ENCODE data around the gene NAALADL2.

- TF ChIP-seq CTCF (IDR thresholded peaks at IDR 0.05), result no peak
- TF ChIP-seq POLR2A (IDR thresholded peaks at IDR 0.05), result no peak
These were observed 620.0 kb downstream of the NAALADL2 start for GRCh38 chr3:175479175-175479574.

All from body of pancreas (tissue), 4 donors.